HepG2 (cell line): ENCODE measurements around the gene ASIC3. TPM values are rescaled to one million over a fixed set of nuclear protein-coding genes. Genes with fewer than 3 reads are reported as not detected.

Experiments used
- ATAC-seq: fragments of 200-7000 bp; cut with Tn5 transposase; 3 replicates; pipeline ENCODE4 v1.9.1; 2020; ENCODE audit warnings: mild to moderate bottlenecking, moderate library complexity
- BruUV-seq: library from RNA; stranded (reverse); fragments of 400-500 nt; replicated peaks from 2 replicates; lab custom pipeline; 2021; lab: Mats Ljungman, UMichigan
- CTCF ChIA-PET: fragments of 300-600 bp; formaldehyde crosslinking; extraction: SDS; loops from one replicate; lab custom pipeline; 2021; ENCODE audit warnings: low total read pairs, inconsistent platforms, low intra/inter-chr PET ratio; lab: Yijun Ruan, JAX
- POLR2A ChIA-PET: fragments of 350-600 bp; sonication (Branson Sonifier 250); formaldehyde crosslinking; loops from one replicate; lab custom pipeline; 2020; ENCODE audit warnings: antibody characterized with exemption, inconsistent platforms; lab: Yijun Ruan, JAX
- DNase-seq: peaks from one replicate; pipeline ENCODE4 v3.0.0-alpha.2; 2015; ENCODE audit warnings: low spot score
- FAIRE-seq: peaks from 3 replicates; lab custom pipeline; 2011; peaks lifted over from hg19 to GRCh38; lab: Jason Lieb, UNC
- H2AFZ ChIP-seq: one replicate; pipeline ENCODE4 v1.6.1; 2011; ENCODE audit warnings: low read length, inconsistent platforms
- H3K27ac ChIP-seq: fragments of 300-600 bp; 3 replicates; pipeline ENCODE4 v1.8.0; 2011; ENCODE audit warnings: mixed run types, mild to moderate bottlenecking, mixed read lengths, low read length, inconsistent platforms; ENCODE audit not compliant: insufficient read depth; ENCODE audit errors: extremely low read length
- H3K27me3 ChIP-seq, 2 experiments: fragments of 200-600 bp in 1 of 2; 2 replicates in 1 of 2; 3 replicates in 1 of 2; pipeline versions ENCODE4 v1.6.0 to v1.8.0; 2011; ENCODE audit warnings: low read length in 2 of 2, mild to moderate bottlenecking in 2 of 2, moderate library complexity in 2 of 2, inconsistent platforms in 1 of 2; ENCODE audit not compliant: insufficient read depth in 2 of 2, control insufficient read depth in 1 of 2
- H3K36me3 ChIP-seq, 2 experiments: fragments of 200-600 bp in 1 of 2; replicated peaks in 1 of 2; 2 replicates in 1 of 2; 3 replicates in 1 of 2; pipeline versions ENCODE4 v1.5.1 to v1.8.0; 2011; ENCODE audit warnings: low read length in 2 of 2, inconsistent platforms in 1 of 2; ENCODE audit not compliant: insufficient read depth in 2 of 2, control insufficient read depth in 1 of 2
- H3K4me1 ChIP-seq: 2 replicates; pipeline ENCODE4 v1.5.1; 2012; ENCODE audit warnings: low read length, inconsistent platforms; ENCODE audit not compliant: insufficient read depth
- H3K4me2 ChIP-seq: 2 replicates; pipeline ENCODE4 v1.6.0; 2011; ENCODE audit warnings: low read depth, low read length, inconsistent platforms
- H3K4me3 ChIP-seq, 3 experiments: fragments of 200-600 bp in 1 of 3; sonication (generic), shearing (Covaris generic) in 1 of 3; replicated peaks in 1 of 3; 2 replicates each; pipeline ENCODE4 v1.5.1; 2011 to 2016; ENCODE audit warnings: low read length in 3 of 3, inconsistent platforms in 2 of 3, low read depth in 2 of 3, mild to moderate bottlenecking in 2 of 3, control low read depth in 1 of 3, mixed read lengths in 1 of 3; ENCODE audit not compliant: insufficient read depth in 1 of 3
- H3K79me2 ChIP-seq: one replicate; pipeline ENCODE4 v1.6.1; 2011; ENCODE audit warnings: low read length, inconsistent platforms; ENCODE audit not compliant: insufficient read depth
- H3K9ac ChIP-seq: 2 replicates; pipeline ENCODE4 v1.6.0; 2011; ENCODE audit warnings: mild to moderate bottlenecking, low read depth, low read length, inconsistent platforms; ENCODE audit not compliant: insufficient read depth
- H3K9me3 ChIP-seq: 2 replicates; pipeline ENCODE4 v1.5.1; 2012; ENCODE audit warnings: mild to moderate bottlenecking, low read length
- H4K20me1 ChIP-seq: 2 replicates; pipeline ENCODE4 v1.6.0; 2011; ENCODE audit warnings: inconsistent platforms, mild to moderate bottlenecking, low read length, moderate library complexity; ENCODE audit not compliant: insufficient read depth
- AGO1 ChIP-seq: fragments of 200-400 bp; formaldehyde crosslinking; IDR thresholded peaks from 2 replicates; pipeline ENCODE4 v1.6.1; 2017; ENCODE audit warnings: mild to moderate bottlenecking, low read depth, low read length, moderate library complexity; ENCODE audit not compliant: poor library complexity, severe bottlenecking
- CHD2 ChIP-seq: IDR thresholded peaks from 2 replicates; pipeline ENCODE4 v1.6.1; 2011; ENCODE audit warnings: low read depth, low read length, improper control_type of control experiment
- EED ChIP-seq: sonication (generic); formaldehyde crosslinking; IDR thresholded peaks from 2 replicates; pipeline ENCODE4 v1.5.0; 2020; ENCODE audit warnings: mild to moderate bottlenecking, missing genetic modification reagents
- GFI1 ChIP-seq: sonication (generic); formaldehyde crosslinking; IDR thresholded peaks from 2 replicates; pipeline ENCODE4 v1.5.0; 2020; ENCODE audit warnings: missing genetic modification reagents, mild to moderate bottlenecking, borderline replicate concordance
- RELA ChIP-seq: sonication (generic); formaldehyde crosslinking; IDR thresholded peaks from 2 replicates; pipeline ENCODE4 v1.4.0; 2020; ENCODE audit warnings: missing genetic modification reagents
- SMAD1 ChIP-seq: sonication (generic); formaldehyde crosslinking; IDR thresholded peaks from 2 replicates; pipeline ENCODE4 v1.4.0; 2020; ENCODE audit warnings: missing genetic modification reagents, low read depth, mild to moderate bottlenecking, borderline replicate concordance
- SRF ChIP-seq: IDR thresholded peaks from 2 replicates; pipeline ENCODE4 v1.6.1; 2011; ENCODE audit warnings: mild to moderate bottlenecking, low read depth, low read length, moderate library complexity
- SRSF1 ChIP-seq: fragments of 200-400 bp; formaldehyde crosslinking; optimal IDR thresholded peaks from 2 replicates; pipeline ENCODE3; 2017; ENCODE audit warnings: mild to moderate bottlenecking, low read depth, low read length, moderate library complexity
- ZBTB38 ChIP-seq: sonication (generic); formaldehyde crosslinking; IDR thresholded peaks from 2 replicates; pipeline ENCODE4 v1.5.1; 2020; ENCODE audit warnings: mild to moderate bottlenecking, missing genetic modification reagents
- ZNF225 ChIP-seq: sonication (generic); formaldehyde crosslinking; IDR thresholded peaks from 2 replicates; pipeline ENCODE4 v1.4.0; 2020; ENCODE audit warnings: mild to moderate bottlenecking, missing genetic modification reagents
- ZNF232 ChIP-seq: sonication (generic); formaldehyde crosslinking; IDR thresholded peaks from 2 replicates; pipeline ENCODE4 v1.4.0; 2020; ENCODE audit warnings: missing genetic modification reagents, borderline replicate concordance
- ZNF274 ChIP-seq: sonication (generic); formaldehyde crosslinking; IDR thresholded peaks from 2 replicates; pipeline ENCODE4 v1.5.1; 2020; ENCODE audit warnings: mild to moderate bottlenecking, missing genetic modification reagents
- ZNF629 ChIP-seq: sonication (generic); formaldehyde crosslinking; conservative IDR thresholded peaks from 2 replicates; pipeline ENCODE4 v1.5.0; 2020; ENCODE audit warnings: missing genetic modification reagents
- ZNF768 ChIP-seq: sonication (generic); formaldehyde crosslinking; IDR thresholded peaks from 2 replicates; pipeline ENCODE4 v1.4.0; 2020; ENCODE audit warnings: missing genetic modification reagents
- ZNF841 ChIP-seq: sonication (generic); formaldehyde crosslinking; IDR thresholded peaks from 2 replicates; pipeline ENCODE4 v1.8.1; 2023; ENCODE audit warnings: missing genetic modification reagents, borderline replicate concordance
- ZSCAN29 ChIP-seq: sonication (generic); formaldehyde crosslinking; conservative IDR thresholded peaks from 2 replicates; pipeline ENCODE4 v1.4.0; 2020; ENCODE audit warnings: mild to moderate bottlenecking, missing genetic modification reagents
- WGBS: methylation state at CpG from one replicate; pipeline ENCODE4 v1.1.6; 2017; ENCODE audit warnings: low lambda C conversion rate; 5-methylcytosine and 5-hydroxymethylcytosine counted together
- in situ Hi-C: cut with HindIII; loops from 2 replicates; pipeline ENCODE4 v1.10.0; 2017; ENCODE audit warnings: low pct_unique_long_range_greater_than_20kb; ENCODE audit not compliant: extremely low pct_ligation_motif_present
- intact Hi-C: fragments of 100-400 bp; cut with micrococcal nuclease; formaldehyde crosslinking; loops from one replicate; pipeline ENCODE4 v1.10.0; 2022; ENCODE audit not compliant: unreplicated experiment
- polyA plus RNA-seq, 8 experiments: library from polyadenylated mRNA; depleted of rRNA in 3 of 8; stranded (reverse) in 7 of 8; unstranded in 1 of 8; fragments of >200 nt; fragmentation: Illumina TruSeq in 4 of 8; extraction: Trizol in 4 of 8; gene quantifications; 2 replicates each; pipeline versions ENCODE4 v1.2.1 to v1.2.3, GENCODE V29; 2011 to 2016; ENCODE audit warnings: low read depth in 4 of 8, missing spikeins in 1 of 8, mixed read lengths in 1 of 8; ENCODE audit not compliant: insufficient read depth in 1 of 8
- total RNA-seq, 5 experiments: library from RNA; depleted of rRNA; stranded (reverse); fragments of >200 nt; fragmentation: Illumina TruSeq; extraction: Trizol; gene quantifications; 2 replicates each; pipeline ENCODE4 v1.2.3, GENCODE V29; 2016; ENCODE audit warnings: low read depth in 1 of 5
- TF ChIP-seq, protein P1 (sequence below): sonication (generic); formaldehyde crosslinking; IDR thresholded peaks from 2 replicates; pipeline ENCODE4 v1.5.1; 2020; ENCODE audit warnings: missing genetic modification reagents, mild to moderate bottlenecking, borderline replicate concordance
- TF ChIP-seq, protein P2 (sequence below): sonication (generic); formaldehyde crosslinking; IDR thresholded peaks from 2 replicates; pipeline ENCODE4 v1.8.1; 2023; ENCODE audit warnings: missing genetic modification reagents, mild to moderate bottlenecking, borderline replicate concordance
- TF ChIP-seq, protein P3 (sequence below): sonication (generic); formaldehyde crosslinking; IDR thresholded peaks from 2 replicates; pipeline ENCODE4 v1.4.0; 2020; ENCODE audit warnings: low read depth, mild to moderate bottlenecking, missing genetic modification reagents

The ASIC3 gene
- total and polyA plus RNA-seq, 2 of the 13 experiments (the other 11 are each of a cell fraction or from before 2014, with no cell fraction given) = 0.51 TPM; not detected in 1

DNA sequence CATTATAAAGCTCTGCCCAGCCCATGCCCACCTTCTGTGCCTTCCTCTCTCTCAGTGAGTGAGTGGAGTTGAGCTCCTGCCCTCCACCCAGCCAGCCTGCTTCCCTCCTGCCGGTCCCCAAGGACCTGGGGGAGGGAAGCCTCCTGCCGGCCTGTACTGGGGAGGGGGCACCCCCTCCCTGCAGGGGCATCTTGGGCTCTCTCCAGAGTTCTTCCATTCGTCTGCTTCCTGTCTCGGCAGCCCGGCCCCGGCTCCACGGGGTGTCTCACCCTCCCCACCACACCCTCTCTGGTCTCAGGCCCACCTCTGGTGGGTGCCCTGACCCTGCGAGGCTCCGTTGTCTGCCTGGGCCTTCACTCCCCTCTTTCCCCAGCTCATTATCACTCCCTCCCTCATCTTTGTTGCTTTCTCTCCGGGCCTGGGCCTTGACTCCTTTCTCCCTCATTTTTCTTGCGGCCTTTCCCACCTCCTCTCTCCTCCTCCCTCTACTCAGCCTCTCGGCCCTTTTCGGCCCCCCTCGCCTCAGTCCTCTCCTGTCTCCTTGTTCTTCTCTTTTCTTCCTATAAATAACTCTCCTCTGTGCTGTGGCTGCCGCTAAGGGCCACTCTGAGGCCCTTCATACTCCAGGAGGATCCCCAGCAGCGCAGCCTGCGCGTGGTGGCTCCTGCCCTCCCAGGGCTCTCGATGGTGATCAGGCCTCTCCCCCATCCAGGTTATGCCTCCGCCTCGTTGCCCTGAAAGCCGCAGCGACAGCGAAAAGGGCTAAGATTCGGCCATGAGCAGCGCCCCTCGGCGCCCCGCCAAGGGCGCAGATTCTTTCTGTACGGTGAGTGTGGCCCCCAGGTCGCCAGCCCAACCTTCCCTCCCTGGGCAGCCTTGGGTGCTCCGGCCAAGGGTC, 13.1 kb downstream of the ASIC3 start:
- ATAC-seq (no peak), FAIRE-seq (no peak), DNase-seq (no peak)
- in situ Hi-C loops (no loop called here), intact Hi-C loops (loop anchor here (1.0 kb wide), 1 partner anchor 19 kb away; the partner anchor contains the start of gene FASTK)
- H3K36me3 ChIP-seq = peaks cover 3 to 22% of the 10 kb centered on the region in 2 experiments; a peak in 4 of 5 replicates
- H3K27ac ChIP-seq = peak overlapping the region; percentile 86
- WGBS = 54% methylated on average over 31 of the region's 33 CpGs
- peak overlapping the region; percentile 69 to 92 (median 90) for H3K4me3 ChIP-seq
- POLR2A ChIA-PET = interaction anchor here (0.7 to 4.4 kb wide), 15 partner anchors 11 to 166 kb away, joined by 3 to 144 read pairs (median 8); partner anchors contain the start of genes ABCB8, ABCF2, AGAP3 and FASTK
- H3K79me2 ChIP-seq = peaks cover 16% of the 10 kb centered on the region
- H3K9me3 ChIP-seq = no peaks in the 10 kb centered on the region
- CTCF ChIA-PET = no interaction called here
- BruUV-seq = no TSS peak
- H3K9ac ChIP-seq = peak overlapping the region; percentile 47
- H3K4me1 ChIP-seq = peaks cover 54% of the 10 kb centered on the region
- no peaks in the 10 kb centered on the region; a peak in 1 of 5 replicates for H3K27me3 ChIP-seq
- H4K20me1 ChIP-seq = peaks cover 4% of the 10 kb centered on the region; the same call in 1 of the 2 replicates
- H3K4me2 ChIP-seq = peak overlapping the region; percentile 98
- no peak overlapping the region for H2AFZ ChIP-seq
- TF ChIP-seq RELA (CRISPR knock-in tag) (no peak), ZNF232 (CRISPR knock-in tag) (no peak), SRSF1 (peak; percentile 13), ZBTB38 (CRISPR knock-in tag) (0 out of 2 replicates have a peak, but pooled peaks have one; percentile 7), ZNF841 (CRISPR knock-in tag) (no peak), CHD2 (no peak), ZNF629 (no peak), AGO1 (peak; percentile 0), ZNF274 (0 out of 2 replicates have a peak, but pooled peaks have one; percentile 15), ZNF768 (peak; percentile 72; the same call in 1 of the 2 replicates), EED (CRISPR knock-in tag) (no peak), SRF (no peak), GFI1 (CRISPR knock-in tag) (no peak), ZNF225 (CRISPR knock-in tag) (0 out of 2 replicates have a peak, but pooled peaks have one; percentile 25), ZSCAN29 (no peak), SMAD1 (CRISPR knock-in tag) (no peak)
- TF ChIP-seq, protein P1, sequence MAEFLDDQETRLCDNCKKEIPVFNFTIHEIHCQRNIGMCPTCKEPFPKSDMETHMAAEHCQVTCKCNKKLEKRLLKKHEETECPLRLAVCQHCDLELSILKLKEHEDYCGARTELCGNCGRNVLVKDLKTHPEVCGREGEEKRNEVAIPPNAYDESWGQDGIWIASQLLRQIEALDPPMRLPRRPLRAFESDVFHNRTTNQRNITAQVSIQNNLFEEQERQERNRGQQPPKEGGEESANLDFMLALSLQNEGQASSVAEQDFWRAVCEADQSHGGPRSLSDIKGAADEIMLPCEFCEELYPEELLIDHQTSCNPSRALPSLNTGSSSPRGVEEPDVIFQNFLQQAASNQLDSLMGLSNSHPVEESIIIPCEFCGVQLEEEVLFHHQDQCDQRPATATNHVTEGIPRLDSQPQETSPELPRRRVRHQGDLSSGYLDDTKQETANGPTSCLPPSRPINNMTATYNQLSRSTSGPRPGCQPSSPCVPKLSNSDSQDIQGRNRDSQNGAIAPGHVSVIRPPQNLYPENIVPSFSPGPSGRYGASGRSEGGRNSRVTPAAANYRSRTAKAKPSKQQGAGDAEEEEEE (CRISPR knock-in tag) = no peak
- TF ChIP-seq, protein P2, sequence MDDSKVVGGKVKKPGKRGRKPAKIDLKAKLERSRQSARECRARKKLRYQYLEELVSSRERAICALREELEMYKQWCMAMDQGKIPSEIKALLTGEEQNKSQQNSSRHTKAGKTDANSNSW (CRISPR knock-in tag) = 0 out of 2 replicates have a peak, but pooled peaks have one; percentile 22
- TF ChIP-seq, protein P3, sequence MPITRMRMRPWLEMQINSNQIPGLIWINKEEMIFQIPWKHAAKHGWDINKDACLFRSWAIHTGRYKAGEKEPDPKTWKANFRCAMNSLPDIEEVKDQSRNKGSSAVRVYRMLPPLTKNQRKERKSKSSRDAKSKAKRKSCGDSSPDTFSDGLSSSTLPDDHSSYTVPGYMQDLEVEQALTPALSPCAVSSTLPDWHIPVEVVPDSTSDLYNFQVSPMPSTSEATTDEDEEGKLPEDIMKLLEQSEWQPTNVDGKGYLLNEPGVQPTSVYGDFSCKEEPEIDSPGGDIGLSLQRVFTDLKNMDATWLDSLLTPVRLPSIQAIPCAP (CRISPR knock-in tag) = no peak
